GM15510 (cell line): ENCODE results near the gene ATG9A.

Experiments used
- POLR2A ChIP-seq: IDR thresholded peaks from 3 replicates; pipeline ENCODE4 v1.6.1; 2011; ENCODE audit warnings: borderline replicate concordance; ENCODE audit not compliant: insufficient read length; ENCODE audit errors: extremely low read depth

The ATG9A gene

GRCh38 chr2:219169930-219170654, 59.3 kb downstream of the ATG9A start, which contains the start of gene SLC23A3:
SLC23A3 (minus strand) TSS chr2:219170029; CDS start chr2:219169984, 45 bp downstream.
- no peak for TF ChIP-seq POLR2A
